ENCODE measurements around the gene TFDP1. TPM values are rescaled to one million over a fixed set of nuclear protein-coding genes. Genes with fewer than 3 reads are reported as not detected.

TFDP1 gene
- polyA plus RNA-seq, 1 of the 3 experiments (the other 2 are of a cell fraction), result 76.7 TPM

GRCh38 chr13:113559061-113559460 lies 25.5 kb upstream of the TFDP1 start (continued):
- no peak for TF ChIP-seq USF2 (IDR thresholded peaks at IDR 0.05; ENCODE audit: borderline replicate concordance, low read depth, low read length)
- no peak for TF ChIP-seq EZH2phosphoT487 (IDR thresholded peaks at IDR 0.05; ENCODE audit: borderline replicate concordance, low read depth)
- no peak for TF ChIP-seq SIN3A (IDR thresholded peaks at IDR 0.05; ENCODE audit: borderline replicate concordance, low read depth, low read length)
- TF ChIP-seq EP300 (IDR thresholded peaks at IDR 0.05; ENCODE audit: borderline replicate concordance in 1 of 2, low read depth in 1 of 2, low read length in 1 of 2), result no peak
- no peak for TF ChIP-seq MEF2A (IDR thresholded peaks at IDR 0.05; ENCODE audit: borderline replicate concordance, low read depth)
- no peak for TF ChIP-seq RCOR1 (IDR thresholded peaks at IDR 0.05; ENCODE audit: low read length)
- no peak for TF ChIP-seq GATA2 (CRISPR knock-in tag; IDR thresholded peaks at IDR 0.05)
- no peak for TF ChIP-seq GABPA (IDR thresholded peaks at IDR 0.05; ENCODE audit: low read depth)

GRCh38 chr13:113559901-113560644 lies 24.5 kb upstream of the TFDP1 start:
- no peaks in the 10 kb centered on the region for H3K27me3 ChIP-seq (ENCODE audit: insufficient read depth)
- H3K4me2 ChIP-seq, result no peak overlapping the region
- no peak overlapping the region for H3K27ac ChIP-seq (ENCODE audit: low read depth in 2 of 2, low read length in 1 of 2)
- H3K36me3 ChIP-seq (replicated peaks in 1 of 2; ENCODE audit: control insufficient read depth in 1 of 2, insufficient read depth in 2 of 2, low read length in 1 of 2), result no peaks in the 10 kb centered on the region
- DNase-seq, result no peak
- no peaks in the 10 kb centered on the region for H3K79me2 ChIP-seq (ENCODE audit: insufficient read depth)
- 93% methylated on average over 55 of the region's 56 CpGs for WGBS (ENCODE audit: low lambda C conversion rate)
- no peaks in the 10 kb centered on the region for H3K9me3 ChIP-seq
- no peaks in the 10 kb centered on the region for H3F3A ChIP-seq (replicated peaks; ENCODE audit: insufficient read depth)
- H4K20me1 ChIP-seq (ENCODE audit: insufficient read depth), result no peaks in the 10 kb centered on the region
- no peak overlapping the region for H2AFZ ChIP-seq (ENCODE audit: low read depth)
- POLR2A ChIA-PET, result no interaction called here
- peaks cover 0 to 8% of the 10 kb centered on the region in 2 experiments; a peak in 1 of 4 replicates for H3K4me1 ChIP-seq (ENCODE audit: control insufficient read depth in 1 of 2, insufficient read depth in 2 of 2, low read depth in 1 of 2, low read length in 1 of 2)
- CTCF ChIA-PET, result interaction anchor here (3.4 to 6.6 kb wide), 5 partner anchors 10 to 105 kb away, joined by 28 to 128 read pairs (median 34); partner anchors contain the start of gene ADPRHL1
- H3K9me2 ChIP-seq, result no peaks in the 10 kb centered on the region
- no peak overlapping the region for H3K4me3 ChIP-seq (ENCODE audit: low read depth in 2 of 2, low read length in 1 of 2)
- TF ChIP-seq MEF2A (IDR thresholded peaks at IDR 0.05; ENCODE audit: borderline replicate concordance, low read depth) (no peak), SIN3A (IDR thresholded peaks at IDR 0.05; ENCODE audit: borderline replicate concordance, low read depth, low read length) (no peak), MAX (IDR thresholded peaks at IDR 0.05; ENCODE audit: low read depth) (no peak)
- no peak overlapping the region for H3K9ac ChIP-seq

- Histone ChIP-seq H3K4me3 (ENCODE audit: low read depth in 2 of 2, low read length in 1 of 2) (no peak overlapping the region), H3K9ac (no peak overlapping the region), H3K36me3 (replicated peaks in 1 of 2; ENCODE audit: control insufficient read depth in 1 of 2, insufficient read depth in 2 of 2, low read length in 1 of 2) (no peaks in the 10 kb centered on the region), H3K79me2 (ENCODE audit: insufficient read depth) (no peaks in the 10 kb centered on the region), H3K4me1 (ENCODE audit: control insufficient read depth in 1 of 2, insufficient read depth in 2 of 2, low read depth in 1 of 2, low read length in 1 of 2) (peaks cover 0 to 8% of the 10 kb centered on the region in 2 experiments; a peak in 1 of 4 replicates), H4K20me1 (ENCODE audit: insufficient read depth) (no peaks in the 10 kb centered on the region), H3K27ac (ENCODE audit: low read depth in 2 of 2, low read length in 1 of 2) (no peak overlapping the region), H3K9me2 (no peaks in the 10 kb centered on the region), H3K27me3 (ENCODE audit: insufficient read depth) (no peaks in the 10 kb centered on the region), H3K9me3 (no peaks in the 10 kb centered on the region), H3F3A (replicated peaks; ENCODE audit: insufficient read depth) (no peaks in the 10 kb centered on the region), H3K4me2 (no peak overlapping the region), H2AFZ (ENCODE audit: low read depth) (no peak overlapping the region)
- 85% methylated on average over 16 of the region's 18 CpGs for WGBS (ENCODE audit: low lambda C conversion rate)
- DNase-seq, result no peak
- ChIA-PET POLR2A (no interaction called here), CTCF (interaction anchor here (1.3 to 6.6 kb wide), 10 partner anchors 10 to 167 kb away, joined by 5 to 128 read pairs (median 25); partner anchors contain the start of genes ADPRHL1 and DCUN1D2)
- TF ChIP-seq YY1 (IDR thresholded peaks at IDR 0.05; ENCODE audit: low read depth) (no peak), IRF3 (IDR thresholded peaks at IDR 0.05; ENCODE audit: low read depth, low read length) (no peak), TAF1 (IDR thresholded peaks at IDR 0.05; ENCODE audit: borderline replicate concordance, low read depth, low read length) (no peak), GATA2 (CRISPR knock-in tag; IDR thresholded peaks at IDR 0.05) (no peak), MAX (IDR thresholded peaks at IDR 0.05; ENCODE audit: low read depth) (no peak), SIN3A (IDR thresholded peaks at IDR 0.05; ENCODE audit: borderline replicate concordance, low read depth, low read length) (no peak), USF2 (IDR thresholded peaks at IDR 0.05; ENCODE audit: borderline replicate concordance, low read depth, low read length) (no peak), FOXM1 (IDR thresholded peaks at IDR 0.05; ENCODE audit: low read depth) (no peak), EZH2phosphoT487 (IDR thresholded peaks at IDR 0.05; ENCODE audit: borderline replicate concordance, low read depth) (no peak), RCOR1 (IDR thresholded peaks at IDR 0.05; ENCODE audit: low read length) (no peak), RXRA (IDR thresholded peaks at IDR 0.05; ENCODE audit: borderline replicate concordance, low read depth) (no peak), RFX5 (IDR thresholded peaks at IDR 0.05; ENCODE audit: low read length) (no peak)
Observed at GRCh38 chr13:113560645-113561416, 23.7 kb upstream of the TFDP1 start.

Measured in SK-N-SH (cell line).